Gastroesophageal sphincter (tissue), 3 donors: ENCODE data around the gene GP5.

Source experiments
- EP300 ChIP-seq: sonication (generic); formaldehyde crosslinking; IDR thresholded peaks from one replicate; pipeline ENCODE4 v1.6.1; 2017; ENCODE audit warnings: antibody characterized with exemption, mild to moderate bottlenecking
- POLR2A ChIP-seq, 2 donors: fragments of 450-650 bp; IDR thresholded peaks; one replicate each; pipeline ENCODE4 v1.6.1; 2017; ENCODE audit warnings: antibody characterized with exemption in 2 of 2, mild to moderate bottlenecking in 2 of 2, moderate library complexity in 1 of 2
- TF ChIP-seq, protein P1 (sequence below), 4 experiments: fragments of 200-600 bp in 2 of 4; fragments of 450-650 bp in 2 of 4; sonication (generic) in 1 of 4; IDR thresholded peaks; one replicate each; pipeline ENCODE4 v1.5.1; 2017 to 2019; ENCODE audit warnings: antibody characterized with exemption in 4 of 4, mild to moderate bottlenecking in 2 of 4, moderate library complexity in 2 of 4

DNA sequence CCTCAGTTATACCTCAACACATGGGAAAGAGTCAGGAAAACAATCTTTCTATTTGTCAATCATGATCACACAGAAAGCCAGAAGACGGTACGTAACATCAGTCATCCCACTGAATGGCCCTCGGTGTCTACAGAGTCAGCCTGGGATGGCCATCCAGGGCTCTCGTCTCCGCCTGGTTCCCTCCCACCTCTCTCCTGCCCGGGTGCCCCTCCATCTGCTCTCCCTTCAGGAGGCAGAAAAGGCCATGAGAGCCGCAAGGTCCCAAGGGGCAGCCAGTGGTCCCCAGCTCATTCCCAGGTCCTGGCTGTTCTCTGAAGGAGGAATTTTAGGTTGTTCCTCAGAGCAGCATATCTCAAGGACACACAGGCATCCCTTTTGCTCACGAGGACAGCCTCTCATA is 25.2 kb downstream of the GP5 start:
- TF ChIP-seq POLR2A (IDR thresholded peaks at IDR 0.05) (no peak), EP300 (no peak)
- TF ChIP-seq, protein P1, sequence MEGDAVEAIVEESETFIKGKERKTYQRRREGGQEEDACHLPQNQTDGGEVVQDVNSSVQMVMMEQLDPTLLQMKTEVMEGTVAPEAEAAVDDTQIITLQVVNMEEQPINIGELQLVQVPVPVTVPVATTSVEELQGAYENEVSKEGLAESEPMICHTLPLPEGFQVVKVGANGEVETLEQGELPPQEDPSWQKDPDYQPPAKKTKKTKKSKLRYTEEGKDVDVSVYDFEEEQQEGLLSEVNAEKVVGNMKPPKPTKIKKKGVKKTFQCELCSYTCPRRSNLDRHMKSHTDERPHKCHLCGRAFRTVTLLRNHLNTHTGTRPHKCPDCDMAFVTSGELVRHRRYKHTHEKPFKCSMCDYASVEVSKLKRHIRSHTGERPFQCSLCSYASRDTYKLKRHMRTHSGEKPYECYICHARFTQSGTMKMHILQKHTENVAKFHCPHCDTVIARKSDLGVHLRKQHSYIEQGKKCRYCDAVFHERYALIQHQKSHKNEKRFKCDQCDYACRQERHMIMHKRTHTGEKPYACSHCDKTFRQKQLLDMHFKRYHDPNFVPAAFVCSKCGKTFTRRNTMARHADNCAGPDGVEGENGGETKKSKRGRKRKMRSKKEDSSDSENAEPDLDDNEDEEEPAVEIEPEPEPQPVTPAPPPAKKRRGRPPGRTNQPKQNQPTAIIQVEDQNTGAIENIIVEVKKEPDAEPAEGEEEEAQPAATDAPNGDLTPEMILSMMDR (IDR thresholded peaks at IDR 0.05), result no peak
